IMR-90 (cell line): ENCODE data around the gene GALNT6. TPM values are rescaled to one million over a fixed set of nuclear protein-coding genes. Genes with fewer than 3 reads are reported as not detected.

Source experiments
- ATAC-seq: fragments of 200-7000 bp; cut with Tn5 transposase; 2 replicates; pipeline ENCODE4 v1.9.1; 2020; ENCODE audit warnings: low read depth, mild to moderate bottlenecking, moderate library complexity
- BruUV-seq: library from RNA; stranded (reverse); fragments of 400-500 nt; replicated peaks from 2 replicates; lab custom pipeline; 2021; lab: Mats Ljungman, UMichigan
- CTCF ChIA-PET: fragments of 300-600 bp; formaldehyde crosslinking; extraction: SDS; loops from one replicate; lab custom pipeline; 2021; ENCODE audit warnings: antibody characterized with exemption; lab: Yijun Ruan, JAX
- POLR2A ChIA-PET: fragments of 300-600 bp; sonication (Branson Sonifier 250); formaldehyde crosslinking; loops from one replicate; lab custom pipeline; 2022; ENCODE audit warnings: antibody characterized with exemption; ENCODE audit not compliant: unreplicated experiment; lab: Charles Lee
- DNase-seq: peaks from one replicate; pipeline ENCODE4 v3.0.0; 2013
- H2AFZ ChIP-seq: replicated peaks from 2 replicates; pipeline ENCODE3; 2013; ENCODE audit warnings: low read length, mild to moderate bottlenecking; ENCODE audit not compliant: poor library complexity
- H2AK5ac ChIP-seq: 2 replicates; pipeline ENCODE4 v1.6.1; 2013; ENCODE audit warnings: low read depth, low read length, inconsistent platforms
- H2AK9ac ChIP-seq: replicated peaks from 2 replicates; pipeline ENCODE3; 2013; ENCODE audit warnings: mild to moderate bottlenecking, low read depth, low read length, moderate library complexity; ENCODE audit not compliant: poor library complexity
- H2BK120ac ChIP-seq: 2 replicates; pipeline ENCODE4 v1.6.1; 2013; ENCODE audit warnings: low read depth, low read length, inconsistent platforms
- H2BK15ac ChIP-seq: 3 replicates; pipeline ENCODE4 v1.6.1; 2013; ENCODE audit warnings: low read depth, low read length, inconsistent platforms
- H2BK20ac ChIP-seq: 2 replicates; pipeline ENCODE4 v1.6.1; 2013; ENCODE audit warnings: low read depth, mild to moderate bottlenecking, inconsistent platforms, low read length, moderate library complexity
- H2BK5ac ChIP-seq: 2 replicates; pipeline ENCODE4 v1.6.1; 2013; ENCODE audit warnings: mild to moderate bottlenecking, low read depth, low read length, inconsistent platforms; ENCODE audit not compliant: poor library complexity, severe bottlenecking
- H3K14ac ChIP-seq: replicated peaks from 2 replicates; pipeline ENCODE4 v1.6.1; 2013; ENCODE audit warnings: low read depth, low read length, inconsistent platforms
- H3K18ac ChIP-seq: 2 replicates; pipeline ENCODE4 v1.6.1; 2013; ENCODE audit warnings: low read depth, low read length, control low read depth
- H3K23ac ChIP-seq: 2 replicates; pipeline ENCODE4 v1.6.1; 2013; ENCODE audit warnings: low read depth, low read length, inconsistent platforms
- H3K27ac ChIP-seq: 2 replicates; pipeline ENCODE4 v1.5.1; 2013; ENCODE audit warnings: mild to moderate bottlenecking, control low read depth, low read length; ENCODE audit not compliant: insufficient read depth
- H3K27me3 ChIP-seq: 2 replicates; pipeline ENCODE4 v1.6.1; 2013; ENCODE audit warnings: low read length; ENCODE audit not compliant: control insufficient read depth, insufficient read depth
- H3K36me3 ChIP-seq: 2 replicates; pipeline ENCODE4 v1.6.1; 2013; ENCODE audit warnings: low read length, mixed read lengths; ENCODE audit not compliant: control insufficient read depth, insufficient read depth
- H3K4ac ChIP-seq: 2 replicates; pipeline ENCODE4 v1.6.1; 2013; ENCODE audit warnings: low read depth, low read length, inconsistent platforms
- H3K4me1 ChIP-seq: 2 replicates; pipeline ENCODE4 v1.6.1; 2013; ENCODE audit warnings: low read length, mixed read lengths; ENCODE audit not compliant: control insufficient read depth, insufficient read depth
- H3K4me2 ChIP-seq: 2 replicates; pipeline ENCODE4 v1.6.1; 2013; ENCODE audit warnings: low read depth, mild to moderate bottlenecking, control low read depth, low read length, moderate library complexity
- H3K4me3 ChIP-seq: 2 replicates; pipeline ENCODE4 v1.5.1; 2013; ENCODE audit warnings: low read depth, mild to moderate bottlenecking, control low read depth, low read length, moderate library complexity; ENCODE audit not compliant: insufficient read depth
- H3K56ac ChIP-seq: 2 replicates; pipeline ENCODE4 v1.6.1; 2013; ENCODE audit warnings: low read length, inconsistent platforms; ENCODE audit not compliant: insufficient read depth; ENCODE audit errors: extremely low read depth
- H3K79me1 ChIP-seq, 2 experiments: 2 replicates each; pipeline ENCODE4 v1.6.1; 2013; ENCODE audit warnings: low read length in 2 of 2, inconsistent platforms in 1 of 2, low read depth in 1 of 2
- H3K9ac ChIP-seq: 2 replicates; pipeline ENCODE4 v1.6.1; 2013; ENCODE audit warnings: low read depth, low read length, control low read depth
- H3K9me1 ChIP-seq: 2 replicates; pipeline ENCODE4 v1.6.1; 2013; ENCODE audit warnings: low read length, inconsistent platforms; ENCODE audit not compliant: insufficient read depth
- H3K9me3 ChIP-seq: 2 replicates; pipeline ENCODE4 v1.6.1; 2013; ENCODE audit warnings: low read length; ENCODE audit not compliant: control insufficient read depth, insufficient read depth
- H4K20me1 ChIP-seq: 2 replicates; pipeline ENCODE4 v1.6.1; 2013; ENCODE audit warnings: low read length, inconsistent platforms; ENCODE audit not compliant: insufficient read depth
- H4K5ac ChIP-seq: 2 replicates; pipeline ENCODE4 v1.6.1; 2013; ENCODE audit warnings: mild to moderate bottlenecking, low read depth, low read length, control low read depth
- H4K8ac ChIP-seq, 2 experiments: 2 replicates each; pipeline ENCODE4 v1.6.1; 2013; ENCODE audit warnings: low read depth in 2 of 2, low read length in 2 of 2, control low read depth in 1 of 2, inconsistent platforms in 1 of 2
- H4K91ac ChIP-seq: 2 replicates; pipeline ENCODE4 v1.6.1; 2013; ENCODE audit warnings: low read depth, low read length, inconsistent platforms; ENCODE audit not compliant: insufficient read depth
- CEBPB ChIP-seq: IDR thresholded peaks from 2 replicates; pipeline ENCODE4 v1.6.1; 2012; ENCODE audit warnings: low read depth, low read length, improper control_type of control experiment
- FOS ChIP-seq: fragments of 150-350 bp; IDR thresholded peaks from 2 replicates; pipeline ENCODE4 v1.6.1; 2016; ENCODE audit warnings: low read depth, low read length
- NFE2L2 ChIP-seq: fragments of 150-350 bp; IDR thresholded peaks from 2 replicates; pipeline ENCODE4 v1.6.1; 2016; ENCODE audit warnings: low read depth, mild to moderate bottlenecking, low read length
- POLR2A ChIP-seq: IDR thresholded peaks from 2 replicates; pipeline ENCODE4 v1.6.1; 2012; ENCODE audit warnings: mild to moderate bottlenecking, low read depth, low read length
- RFX5 ChIP-seq: IDR thresholded peaks from 2 replicates; pipeline ENCODE4 v1.8.0; 2012; ENCODE audit warnings: low read depth, mild to moderate bottlenecking, low read length, moderate library complexity
- WGBS, 2 experiments: methylation state at CpG; one replicate each; pipeline versions ENCODE4 v1.1.5 to v1.1.7; 2013; ENCODE audit warnings: missing lambda C conversion rate in 2 of 2; ENCODE audit not compliant: insufficient read length in 1 of 2; ENCODE audit errors: extremely low coverage in 2 of 2; 5-methylcytosine and 5-hydroxymethylcytosine counted together
- dilution Hi-C: fragments of 300-500 bp; cut with HindIII; formaldehyde crosslinking; loops from one replicate; pipeline ENCODE4 v1.14.3; 2018; ENCODE audit warnings: low sequenced_read_pairs; ENCODE audit not compliant: unreplicated experiment
- in situ Hi-C: fragments of 300-500 bp; cut with MboI; formaldehyde crosslinking; loops from 3 replicates; pipeline ENCODE4 v1.14.3; 2019; ENCODE audit warnings: low sequenced_read_pairs, inconsistent platforms, mixed read lengths
- intact Hi-C: fragments of 100-400 bp; cut with micrococcal nuclease; formaldehyde crosslinking; loops from 2 replicates; pipeline ENCODE4 v1.10.0; 2022
- polyA plus RNA-seq, 3 experiments: library from polyadenylated mRNA; depleted of rRNA; stranded (reverse); fragments of >200 nt; gene quantifications; 2 replicates each; pipeline ENCODE4 v1.2.3, GENCODE V29; 2012; ENCODE audit warnings: low replicate concordance in 1 of 3
- total RNA-seq: library from RNA; depleted of rRNA; stranded (reverse); fragments of >200 nt; gene quantifications from 2 replicates; pipeline ENCODE4 v1.2.3, GENCODE V29; 2012

GALNT6 gene
- total and polyA plus RNA-seq, 2 of the 4 experiments (the other 2 are of a cell fraction): 17.1 to 23.7 TPM

DNA sequence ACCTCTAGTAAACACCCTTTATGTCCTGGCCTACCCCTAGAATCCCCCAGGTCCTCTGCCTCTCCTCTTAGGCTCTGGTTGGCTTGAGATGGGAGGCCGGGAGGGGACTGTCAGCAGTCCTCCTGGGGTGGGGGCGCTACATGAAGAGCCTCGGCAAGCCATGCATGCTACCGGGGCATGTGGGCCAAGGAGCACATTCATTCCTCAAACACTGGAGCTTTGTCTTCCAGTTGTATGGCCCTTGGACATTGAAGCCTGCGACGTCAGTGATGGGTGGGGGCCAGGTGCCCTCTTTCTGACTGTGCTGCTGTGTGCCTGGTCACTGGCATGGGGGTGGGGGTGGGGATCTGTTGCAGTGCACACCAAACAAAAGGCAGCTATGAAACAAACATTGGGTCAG, 28.9 kb downstream of the GALNT6 start:
- WGBS, 2 experiments: 100% methylated on average over 2 of the region's 6 CpGs; no CpG with 5 or more reads in 1 of the 2 experiments
- H4K91ac ChIP-seq: no peak overlapping the region
- H4K8ac ChIP-seq: no peak overlapping the region
- no peak overlapping the region for H2BK5ac ChIP-seq
- CTCF ChIA-PET: interaction anchor here (0.6 kb wide), 1 partner anchor 373 kb away, joined by 4 read pairs; no protein-coding TSS in a partner anchor
- intact Hi-C loops: no loop called here
- no peak overlapping the region for H3K4ac ChIP-seq
- peak overlapping the region; percentile 60; the same call in 1 of the 2 replicates for H2AK5ac ChIP-seq
- peaks cover 2% of the 10 kb centered on the region for H3K4me1 ChIP-seq
- no peak overlapping the region for H3K23ac ChIP-seq
- H3K9me3 ChIP-seq: no peaks in the 10 kb centered on the region
- H3K14ac ChIP-seq: no peak overlapping the region
- TF ChIP-seq CEBPB (no peak), FOS (no peak), POLR2A (no peak), RFX5 (no peak), NFE2L2 (no peak)
- no peak overlapping the region for H3K4me3 ChIP-seq
- BruUV-seq: no TSS peak
- no peak overlapping the region for H4K5ac ChIP-seq
- H3K79me1 ChIP-seq: no peaks in the 10 kb centered on the region
- H2AK9ac ChIP-seq: no peak overlapping the region
- H2BK120ac ChIP-seq: no peak overlapping the region
- no peak overlapping the region for H3K9ac ChIP-seq
- dilution Hi-C loops: no loop called here
- H3K27me3 ChIP-seq: peaks cover 3% of the 10 kb centered on the region; the same call in 1 of the 2 replicates
- no peak for DNase-seq
- no peak for ATAC-seq
- POLR2A ChIA-PET: no interaction called here
- H3K27ac ChIP-seq: no peak overlapping the region
- in situ Hi-C loops: loop anchor here (25.0 kb wide), 1 partner anchor 850 kb away; the partner anchor contains the start of gene DIP2B
- peaks cover 12% of the 10 kb centered on the region; the same call in 1 of the 2 replicates for H3K9me1 ChIP-seq
- H2AFZ ChIP-seq: no peak overlapping the region
- no peak overlapping the region for H3K4me2 ChIP-seq
- H2BK15ac ChIP-seq: no peak overlapping the region
- H3K36me3 ChIP-seq: 0 out of 2 replicates have a peak, but pooled peaks cover 1% of the 10 kb centered on the region
- no peaks in the 10 kb centered on the region for H4K20me1 ChIP-seq
- H2BK20ac ChIP-seq: no peak overlapping the region
- H3K18ac ChIP-seq: no peak overlapping the region
- no peak overlapping the region for H3K56ac ChIP-seq
